K562 (cell line): ENCODE measurements around the gene PRKAR1B. TPM values are rescaled to one million over a fixed set of nuclear protein-coding genes. Genes with fewer than 3 reads are reported as not detected.

ENCODE experiments used
- ATAC-seq: fragments of 200-7000 bp; cut with Tn5 transposase; 3 replicates; pipeline ENCODE4 v1.9.1; 2020; ENCODE audit warnings: moderate library complexity
- BruUV-seq: library from RNA; stranded (reverse); fragments of 400-500 nt; replicated peaks from 2 replicates; lab custom pipeline; 2021; lab: Mats Ljungman, UMichigan
- CTCF ChIA-PET: fragments of 300-600 bp; formaldehyde crosslinking; extraction: SDS; loops from one replicate; lab custom pipeline; 2021; ENCODE audit warnings: low intra/inter-chr PET ratio; lab: Yijun Ruan, JAX
- POLR2A ChIA-PET: fragments of 300-600, 350-650 bp; sonication (Branson Sonifier 250); formaldehyde crosslinking; extraction: SDS; loops from one replicate; lab custom pipeline; 2021; ENCODE audit warnings: antibody characterized with exemption, inconsistent platforms; lab: Yijun Ruan, JAX
- DNase-seq, 4 experiments: peaks; one replicate each; pipeline versions ENCODE4 v3.0.0 to v3.0.0-alpha.2; 2011 to 2018; ENCODE audit warnings: low spot score in 3 of 4, mixed read lengths in 3 of 4; ENCODE audit errors: extremely low read depth in 1 of 4
- FAIRE-seq: peaks from 2 replicates; lab custom pipeline; 2011; peaks lifted over from hg19 to GRCh38; lab: Jason Lieb, UNC
- H2AFZ ChIP-seq: 2 replicates; pipeline ENCODE4 v1.6.0; 2011; ENCODE audit warnings: low read depth, low read length, control low read depth, inconsistent platforms
- H3K27ac ChIP-seq: fragments of 200-600 bp; 3 replicates; pipeline ENCODE4 v1.8.0; 2011; ENCODE audit warnings: low read depth, mild to moderate bottlenecking, control low read depth, inconsistent platforms, low read length, moderate library complexity, mixed read lengths; ENCODE audit errors: extremely low read depth
- H3K27me3 ChIP-seq, 2 experiments: fragments of 300-600 bp in 1 of 2; 2 replicates in 1 of 2; 3 replicates in 1 of 2; pipeline versions ENCODE4 v1.6.0 to v1.8.0; 2011; ENCODE audit warnings: inconsistent platforms in 2 of 2, low read length in 2 of 2, mild to moderate bottlenecking in 1 of 2, mixed read lengths in 1 of 2, moderate library complexity in 1 of 2; ENCODE audit not compliant: control insufficient read depth in 2 of 2, insufficient read depth in 2 of 2
- H3K36me3 ChIP-seq: fragments of 300-600 bp; 3 replicates; pipeline ENCODE4 v1.8.0; 2011; ENCODE audit warnings: mild to moderate bottlenecking, low read length, inconsistent platforms; ENCODE audit not compliant: control insufficient read depth, insufficient read depth
- H3K4me1 ChIP-seq, 2 experiments: fragments of 200-600 bp in 1 of 2; replicated peaks in 1 of 2; 2 replicates in 1 of 2; 3 replicates in 1 of 2; pipeline versions ENCODE4 v1.5.1 to v1.8.0; 2011; ENCODE audit warnings: inconsistent platforms in 2 of 2, low read length in 2 of 2, mild to moderate bottlenecking in 1 of 2, mixed read lengths in 1 of 2, moderate library complexity in 1 of 2; ENCODE audit not compliant: control insufficient read depth in 2 of 2, insufficient read depth in 2 of 2
- H3K4me2 ChIP-seq: 2 replicates; pipeline ENCODE4 v1.6.1; 2011; ENCODE audit warnings: low read length, control low read depth, inconsistent platforms, mixed read lengths; ENCODE audit not compliant: insufficient read depth
- H3K4me3 ChIP-seq: fragments of 200-600 bp; sonication (generic), shearing (Covaris generic); 2 replicates; pipeline ENCODE4 v1.5.1; 2016; ENCODE audit warnings: control low read depth, inconsistent platforms
- H3K79me2 ChIP-seq: fragments of 200-600 bp; 3 replicates; pipeline ENCODE4 v1.8.0; 2011; ENCODE audit warnings: low read length, inconsistent platforms; ENCODE audit not compliant: control insufficient read depth, insufficient read depth
- H3K9ac ChIP-seq, 2 experiments: 2 replicates each; pipeline versions ENCODE4 v1.6.0 to v1.6.1; 2011; ENCODE audit warnings: low read depth in 2 of 2, low read length in 2 of 2, control low read depth in 1 of 2, inconsistent platforms in 1 of 2, mild to moderate bottlenecking in 1 of 2, mixed read lengths in 1 of 2; ENCODE audit not compliant: insufficient read depth in 1 of 2
- H3K9me1 ChIP-seq: one replicate; pipeline ENCODE4 v1.6.0; 2011; ENCODE audit warnings: inconsistent platforms, mild to moderate bottlenecking, low read length, moderate library complexity; ENCODE audit not compliant: control insufficient read depth, insufficient read depth
- H3K9me3 ChIP-seq: replicated peaks from 2 replicates; pipeline ENCODE4 v1.5.1; 2011; ENCODE audit warnings: low read depth, low read length, inconsistent platforms; ENCODE audit not compliant: control insufficient read depth, insufficient read depth
- H4K20me1 ChIP-seq: replicated peaks from 2 replicates; pipeline ENCODE4 v1.6.1; 2011; ENCODE audit warnings: low read length, inconsistent platforms, mixed read lengths; ENCODE audit not compliant: control insufficient read depth, insufficient read depth
- CBFA2T3 ChIP-seq: fragments of 450-650 bp; IDR thresholded peaks from 2 replicates; pipeline ENCODE4 v1.6.1; 2017
- DDX20 ChIP-seq: fragments of 450-650 bp; IDR thresholded peaks from 2 replicates; pipeline ENCODE4 v1.6.1; 2016; ENCODE audit warnings: missing genetic modification characterization, low read depth, mild to moderate bottlenecking, missing compliant biosample characterization, moderate library complexity
- ELF4 ChIP-seq: fragments of 450-650 bp; formaldehyde crosslinking; IDR thresholded peaks from 2 replicates; pipeline ENCODE4 v1.4.0; 2022; ENCODE audit warnings: missing genetic modification characterization
- FOXO4 ChIP-seq: fragments of 450-650 bp; formaldehyde crosslinking; IDR thresholded peaks from 2 replicates; pipeline ENCODE4 v1.4.0; 2020; ENCODE audit warnings: mild to moderate bottlenecking, moderate library complexity
- HNRNPLL ChIP-seq: fragments of 200-400 bp; formaldehyde crosslinking; IDR thresholded peaks from 2 replicates; pipeline ENCODE4 v1.6.1; 2017; ENCODE audit warnings: low read length, low read depth, mild to moderate bottlenecking; ENCODE audit not compliant: poor library complexity, severe bottlenecking
- KDM1A ChIP-seq, 2 experiments: fragments of 450-650 bp; IDR thresholded peaks; 2 replicates each; pipeline ENCODE4 v1.6.1; 2016; ENCODE audit warnings: mild to moderate bottlenecking in 2 of 2
- POLR2B ChIP-seq: fragments of 450-650 bp; IDR thresholded peaks from 2 replicates; pipeline ENCODE4 v1.6.1; 2018; ENCODE audit warnings: low read depth; ENCODE audit not compliant: partially characterized antibody
- SMARCB1 ChIP-seq: IDR thresholded peaks from 2 replicates; pipeline ENCODE4 v1.6.1; 2011; ENCODE audit warnings: improper control_type of control experiment, low read depth; ENCODE audit not compliant: insufficient read length
- TAF7 ChIP-seq: fragments of 450-650 bp; IDR thresholded peaks from 2 replicates; pipeline ENCODE4 v1.6.1; 2016; ENCODE audit warnings: missing genetic modification characterization, missing compliant biosample characterization
- ZFP30 ChIP-seq: fragments of 250-450 bp; sonication (Bioruptor Pico); IDR thresholded peaks from 2 replicates; pipeline ENCODE4 v1.8.0; 2022; ENCODE audit warnings: moderate library complexity, mild to moderate bottlenecking, inconsistent platforms, borderline replicate concordance
- ZMIZ1 ChIP-seq, 2 experiments: fragments of 150-350 bp in 1 of 2; IDR thresholded peaks; 2 replicates each; pipeline ENCODE4 v1.6.1; 2012 to 2016; ENCODE audit warnings: low read depth in 2 of 2, low read length in 2 of 2, mild to moderate bottlenecking in 1 of 2, moderate library complexity in 1 of 2
- ZNF277 ChIP-seq: fragments of 250-450 bp; sonication (Bioruptor Pico); IDR thresholded peaks from 2 replicates; pipeline ENCODE4 v1.8.0; 2022; ENCODE audit warnings: inconsistent platforms, mild to moderate bottlenecking, moderate library complexity, borderline replicate concordance
- ZNF395 ChIP-seq: fragments of 200-800 bp; sonication (Bioruptor generic); IDR thresholded peaks from 2 replicates; pipeline ENCODE4 v1.6.1; 2017; ENCODE audit warnings: missing genetic modification characterization, missing compliant biosample characterization
- ZNF707 ChIP-seq: fragments of 250-450 bp; sonication (Bioruptor Pico); conservative IDR thresholded peaks from 2 replicates; pipeline ENCODE4 v1.8.0; 2022; ENCODE audit warnings: inconsistent platforms, mild to moderate bottlenecking, moderate library complexity
- WGBS: fragments of 100-300 bp; shearing (Covaris generic); methylation state at CpG from one replicate; pipeline ENCODE4 v1.1.6; 2016; ENCODE audit warnings: low coverage, mixed read lengths; ENCODE audit not compliant: insufficient coverage; ENCODE audit errors: missing lambda C conversion rate; 5-methylcytosine and 5-hydroxymethylcytosine counted together
- in situ Hi-C: fragments of 300-500 bp; cut with MboI; formaldehyde crosslinking; loops from 4 replicates; pipeline ENCODE4 v1.15.0; 2018; ENCODE audit warnings: inconsistent platforms, mixed read lengths
- intact Hi-C: fragments of 100-400 bp; cut with micrococcal nuclease; formaldehyde crosslinking; loops from 2 replicates; pipeline ENCODE4 v1.14.2; 2022
- polyA plus RNA-seq, 8 experiments: library from polyadenylated mRNA; depleted of rRNA in 4 of 8; stranded (reverse) in 5 of 8; unstranded in 3 of 8; fragments of >200 nt; fragmentation: Nextera tagmentation in 2 of 8; fragmentation: Illumina TruSeq in 1 of 8; extraction: Ambion mirVana in 2 of 8; extraction: Trizol in 1 of 8; gene quantifications; 2 replicates each; pipeline versions ENCODE4 v1.2.1 to v1.2.3, GENCODE V29; 2011 to 2014; ENCODE audit warnings: inconsistent platforms in 1 of 8, missing spikeins in 1 of 8
- total RNA-seq, 7 experiments: library from RNA; depleted of rRNA in 6 of 7; stranded (reverse); fragments of >200 nt in 6 of 7; fragmentation: Illumina TruSeq in 2 of 7; extraction: Trizol in 2 of 7; gene quantifications; 2 replicates each; pipeline versions ENCODE4 v1.2.1 to v1.2.3, GENCODE V29; 2011 to 2021; ENCODE audit warnings: low replicate concordance in 1 of 7

The PRKAR1B gene
- total and polyA plus RNA-seq, 9 of the 15 experiments (the other 6 are each of a cell fraction or from before 2014, with no cell fraction given): 0.99 to 30.5 (median 12.7) TPM

- no peak overlapping the region for H3K4me3 ChIP-seq
- peaks cover 7% of the 10 kb centered on the region; the same call in 1 of the 2 replicates for H3K9me3 ChIP-seq
- H3K9ac ChIP-seq: no peak overlapping the region
- no TSS peak for BruUV-seq
- in situ Hi-C loops (no loop called here), intact Hi-C loops (no loop called here)
- WGBS: 95% methylated on average over 23 of the region's 23 CpGs
- DNase-seq (no peak), FAIRE-seq (no peak), ATAC-seq (no peak)
- no peak overlapping the region for H3K4me2 ChIP-seq
- no peak overlapping the region for H2AFZ ChIP-seq
- H3K9me1 ChIP-seq: no peaks in the 10 kb centered on the region
- H3K4me1 ChIP-seq: no peaks in the 10 kb centered on the region; a peak in 2 of 5 replicates
- H3K27ac ChIP-seq: no peak overlapping the region; the same call in 2 of the 3 replicates
- H3K36me3 ChIP-seq: peaks cover 67% of the 10 kb centered on the region
- no peaks in the 10 kb centered on the region for H4K20me1 ChIP-seq
- peaks cover 33% of the 10 kb centered on the region for H3K79me2 ChIP-seq
- no peaks in the 10 kb centered on the region for H3K27me3 ChIP-seq
- CTCF ChIA-PET: no interaction called here
- POLR2A ChIA-PET: no interaction called here
- TF ChIP-seq ZNF277 (CRISPR knock-in tag): peak; percentile 40; the same call in 1 of the 2 replicates
- peak in 1 of 2 experiments; percentile 98; a peak in 2 of 4 replicates for TF ChIP-seq KDM1A (IDR thresholded peaks at IDR 0.05)
- TF ChIP-seq ZNF707 (CRISPR knock-in tag): 0 out of 2 replicates have a peak, but pooled peaks have one; percentile 14
- TF ChIP-seq ZMIZ1 (IDR thresholded peaks at IDR 0.05; ENCODE audit: low read depth in 2 of 2, low read length in 2 of 2): no peak
- TF ChIP-seq FOXO4 (CRISPR knock-in tag): no peak
- no peak for TF ChIP-seq SMARCB1
- no peak for TF ChIP-seq ZFP30 (CRISPR knock-in tag)
- peak; percentile 44 for TF ChIP-seq POLR2B
- TF ChIP-seq ELF4: no peak
- no peak for TF ChIP-seq CBFA2T3
- no peak for TF ChIP-seq TAF7 (tag)
- no peak for TF ChIP-seq DDX20 (tag)
- TF ChIP-seq ZNF395: no peak
- TF ChIP-seq HNRNPLL: no peak
Measured at GRCh38 chr7:745431-746154, 18.5 kb upstream of the PRKAR1B start.
